Measurements from ENCODE around the gene C12orf54. TPM values are rescaled to one million over a fixed set of nuclear protein-coding genes. Genes with fewer than 3 reads are reported as not detected.

C12orf54 gene
- total and polyA plus RNA-seq, 2 donors (not counting 3 experiments of a cell fraction or from before 2014, with no cell fraction given) = not detected

DNA sequence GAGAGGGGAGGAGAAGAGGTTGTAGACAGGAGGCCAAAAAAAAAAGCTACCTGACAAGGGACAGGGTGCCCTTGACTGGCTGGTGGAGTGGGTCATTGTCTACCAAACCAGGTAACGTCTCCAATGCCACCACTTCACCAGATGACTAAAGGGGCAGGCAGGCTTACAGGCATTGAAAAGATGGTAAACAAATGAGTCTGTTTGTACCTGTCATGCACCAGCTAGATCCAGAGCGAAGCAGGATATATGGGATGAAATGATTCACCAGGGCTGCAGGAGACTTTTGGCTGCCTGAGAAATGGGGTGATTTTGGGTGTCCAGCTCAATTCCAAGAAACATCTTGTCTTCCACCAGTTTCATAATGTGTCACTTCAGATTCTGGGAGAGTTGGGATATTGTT is 4.0 kb downstream of the C12orf54 start:
- BruUV-seq (replicated peaks) = no TSS peak
- Histone ChIP-seq H3K79me2 (ENCODE audit: control insufficient read depth, insufficient read depth, low read length) (no peaks in the 10 kb centered on the region), H3K4me1 (ENCODE audit: control insufficient read depth, extremely low read depth, insufficient read depth, low read length) (no peaks in the 10 kb centered on the region), H3K4me3 (replicated peaks in 1 of 3; ENCODE audit: insufficient read depth in 1 of 3, low read depth in 1 of 3, low read length in 3 of 3) (no peak overlapping the region), H3K27ac (ENCODE audit: insufficient read depth, low read depth, low read length) (no peak overlapping the region), H3K36me3 (ENCODE audit: control insufficient read depth in 2 of 2, extremely low read depth in 1 of 2, insufficient read depth in 2 of 2, low read length in 2 of 2) (no peaks in the 10 kb centered on the region), H2AFZ (ENCODE audit: low read depth, low read length) (no peak overlapping the region), H4K20me1 (replicated peaks; ENCODE audit: control insufficient read depth, extremely low read depth, insufficient read depth, low read length) (no peaks in the 10 kb centered on the region), H3K9me3 (replicated peaks; ENCODE audit: control insufficient read depth, insufficient read depth, low read length) (no peaks in the 10 kb centered on the region), H3K9ac (replicated peaks; ENCODE audit: extremely low read depth, insufficient read depth, low read length) (no peak overlapping the region), H3K9me1 (replicated peaks; ENCODE audit: control insufficient read depth, extremely low read depth, insufficient read depth, low read length) (no peaks in the 10 kb centered on the region), H3K27me3 (ENCODE audit: control insufficient read depth in 2 of 2, insufficient read depth in 2 of 2, low read length in 2 of 2) (peaks cover 1 to 8% of the 10 kb centered on the region in 2 experiments), H3K4me2 (ENCODE audit: insufficient read depth, low read length) (no peak overlapping the region)
- ChIA-PET POLR2A (no interaction called here), CTCF (no interaction called here)
- dilution Hi-C loops (cut with MboI; ENCODE audit: extremely low pct_ligation_motif_present, low sequenced_read_pairs) = no loop called here
- FAIRE-seq (no peak), DNase-seq (ENCODE audit: low read depth, low spot score) (no peak)
- intact Hi-C loops (cut with micrococcal nuclease) = no loop called here
- TF ChIP-seq, protein P1, sequence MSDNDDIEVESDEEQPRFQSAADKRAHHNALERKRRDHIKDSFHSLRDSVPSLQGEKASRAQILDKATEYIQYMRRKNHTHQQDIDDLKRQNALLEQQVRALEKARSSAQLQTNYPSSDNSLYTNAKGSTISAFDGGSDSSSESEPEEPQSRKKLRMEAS (IDR thresholded peaks at IDR 0.05; ENCODE audit: insufficient read depth, insufficient read length) = no peak
- no peak for TF ChIP-seq FOS (IDR thresholded peaks at IDR 0.05; ENCODE audit: borderline replicate concordance, insufficient read depth, low read length)
- no peak for TF ChIP-seq JUN (IDR thresholded peaks at IDR 0.05; ENCODE audit: borderline replicate concordance, insufficient read depth, insufficient read length, low read depth)
- TF ChIP-seq POLR2A (IDR thresholded peaks at IDR 0.05; ENCODE audit: low read depth, low read length) = no peak
- TF ChIP-seq, protein P2, sequence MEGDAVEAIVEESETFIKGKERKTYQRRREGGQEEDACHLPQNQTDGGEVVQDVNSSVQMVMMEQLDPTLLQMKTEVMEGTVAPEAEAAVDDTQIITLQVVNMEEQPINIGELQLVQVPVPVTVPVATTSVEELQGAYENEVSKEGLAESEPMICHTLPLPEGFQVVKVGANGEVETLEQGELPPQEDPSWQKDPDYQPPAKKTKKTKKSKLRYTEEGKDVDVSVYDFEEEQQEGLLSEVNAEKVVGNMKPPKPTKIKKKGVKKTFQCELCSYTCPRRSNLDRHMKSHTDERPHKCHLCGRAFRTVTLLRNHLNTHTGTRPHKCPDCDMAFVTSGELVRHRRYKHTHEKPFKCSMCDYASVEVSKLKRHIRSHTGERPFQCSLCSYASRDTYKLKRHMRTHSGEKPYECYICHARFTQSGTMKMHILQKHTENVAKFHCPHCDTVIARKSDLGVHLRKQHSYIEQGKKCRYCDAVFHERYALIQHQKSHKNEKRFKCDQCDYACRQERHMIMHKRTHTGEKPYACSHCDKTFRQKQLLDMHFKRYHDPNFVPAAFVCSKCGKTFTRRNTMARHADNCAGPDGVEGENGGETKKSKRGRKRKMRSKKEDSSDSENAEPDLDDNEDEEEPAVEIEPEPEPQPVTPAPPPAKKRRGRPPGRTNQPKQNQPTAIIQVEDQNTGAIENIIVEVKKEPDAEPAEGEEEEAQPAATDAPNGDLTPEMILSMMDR (IDR thresholded peaks at IDR 0.05; ENCODE audit: extremely low read depth in 1 of 2, insufficient read depth in 1 of 2, low read depth in 1 of 2, low read length in 2 of 2) = no peak
- no peak for TF ChIP-seq MYC (IDR thresholded peaks at IDR 0.05; ENCODE audit: low read depth, low read length)
- TF ChIP-seq POLR2AphosphoS5 (IDR thresholded peaks at IDR 0.05; ENCODE audit: insufficient read depth, low read depth, low read length) = no peak
- no peak for TF ChIP-seq EZH2 (IDR thresholded peaks at IDR 0.05; ENCODE audit: borderline replicate concordance, low read depth, low read length, severe bottlenecking)
- no peak for TF ChIP-seq GATA2 (IDR thresholded peaks at IDR 0.05; ENCODE audit: insufficient read depth, insufficient read length, low read depth, low read length)

Data from endothelial cell of umbilical vein (primary cell).